Frontal cortex (tissue), 4 donors: Measurements from ENCODE around the gene ADISSP. TPM values are rescaled to one million over a fixed set of nuclear protein-coding genes. Genes with fewer than 3 reads are reported as not detected.

Experiments used
- DNase-seq, 2 donors: peaks; one replicate each; pipeline ENCODE4 v3.0.0; 2012; ENCODE audit warnings: low spot score in 2 of 2
- FAIRE-seq: peaks from 2 replicates; lab custom pipeline; 2012; peaks lifted over from hg19 to GRCh38; lab: Jason Lieb, UNC
- total RNA-seq: library from RNA; depleted of rRNA; stranded (reverse); fragments of >200 nt; gene quantifications from one replicate; pipeline ENCODE4 v1.2.3, GENCODE V29; 2014
- donor health status: control.
- donor health status: control.
- donor health status: control.

Gene ADISSP
- total RNA-seq, 1 donor from 2014 or later: 17.5 TPM

DNA sequence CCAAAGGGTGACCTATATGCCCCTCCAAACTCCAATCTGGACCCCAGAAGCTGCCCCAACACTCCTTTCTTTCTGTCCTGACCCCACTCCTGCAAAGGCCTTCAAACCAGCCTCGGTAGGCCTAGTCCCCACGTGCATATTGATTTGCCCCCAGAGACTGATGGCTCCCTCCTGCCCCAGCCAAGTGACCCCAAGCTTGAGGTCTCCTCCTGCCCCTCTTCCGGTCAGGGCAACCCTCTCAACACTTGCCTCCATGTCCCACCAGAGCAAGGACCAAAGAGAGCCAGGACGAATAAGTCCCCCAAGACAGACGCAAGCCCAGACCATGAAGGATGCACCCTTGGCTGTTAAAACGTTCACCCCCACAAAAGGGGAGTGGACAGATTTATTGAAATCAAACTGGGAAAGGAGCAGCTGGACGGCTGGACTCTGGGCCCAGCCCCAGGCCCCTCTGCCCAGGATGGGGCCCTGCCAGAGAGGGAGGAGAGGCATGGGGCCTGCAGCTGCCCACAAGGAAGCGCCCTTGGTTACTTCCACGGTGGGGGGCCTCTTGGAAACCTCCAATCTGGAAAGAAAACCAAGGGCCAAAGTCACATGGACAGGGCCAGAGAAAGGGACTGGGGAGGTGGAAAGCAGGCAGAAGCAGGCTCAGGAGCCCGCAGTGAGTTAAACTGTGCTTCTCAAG is 16.1 kb upstream of the ADISSP start:
- FAIRE-seq: no peak
- DNase-seq: no peak

DNA sequence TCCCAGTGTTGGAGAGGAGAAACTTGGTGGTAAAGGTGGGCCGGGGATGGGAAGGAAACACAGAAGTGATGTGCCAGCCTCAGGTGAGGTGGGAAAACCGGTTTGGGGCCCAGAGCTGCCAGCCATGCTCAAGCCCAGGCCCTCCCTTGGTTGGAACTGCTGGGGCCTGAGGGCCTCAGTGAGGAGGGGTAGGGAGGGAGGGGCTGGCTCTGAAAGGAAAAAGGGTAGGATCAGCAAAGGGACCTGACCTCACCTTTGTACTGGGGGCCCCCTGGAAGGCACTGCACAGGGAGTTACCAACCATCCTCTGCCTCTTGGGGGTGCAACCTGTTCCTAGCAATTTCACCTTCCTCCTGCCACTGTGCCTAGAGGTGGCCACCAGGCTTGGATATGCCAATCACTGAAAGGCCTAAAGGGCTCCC is 15.5 kb upstream of the ADISSP start:
- DNase-seq: no peak
- FAIRE-seq: no peak

DNA sequence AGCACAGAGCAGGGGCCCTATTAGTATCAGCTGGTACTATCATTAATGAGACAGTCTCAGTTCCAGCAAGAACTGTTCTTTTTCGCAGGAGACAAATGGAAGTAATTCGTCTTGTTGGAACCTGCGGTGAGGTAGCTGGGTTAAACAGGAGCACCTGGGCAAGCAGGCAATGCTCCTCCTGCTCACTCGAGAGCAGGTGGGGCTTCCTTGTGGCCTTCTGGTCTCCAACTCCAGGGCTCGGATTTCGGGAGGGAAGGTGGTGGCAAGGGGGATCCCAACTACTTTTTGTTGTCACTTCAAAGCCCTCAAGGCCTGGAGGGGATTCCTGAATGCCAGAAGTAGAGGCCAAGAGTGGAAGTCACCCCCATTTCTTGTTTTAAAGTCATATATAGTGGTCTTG is 15.0 kb upstream of the ADISSP start:
- FAIRE-seq: no peak
- no peak for DNase-seq

DNA sequence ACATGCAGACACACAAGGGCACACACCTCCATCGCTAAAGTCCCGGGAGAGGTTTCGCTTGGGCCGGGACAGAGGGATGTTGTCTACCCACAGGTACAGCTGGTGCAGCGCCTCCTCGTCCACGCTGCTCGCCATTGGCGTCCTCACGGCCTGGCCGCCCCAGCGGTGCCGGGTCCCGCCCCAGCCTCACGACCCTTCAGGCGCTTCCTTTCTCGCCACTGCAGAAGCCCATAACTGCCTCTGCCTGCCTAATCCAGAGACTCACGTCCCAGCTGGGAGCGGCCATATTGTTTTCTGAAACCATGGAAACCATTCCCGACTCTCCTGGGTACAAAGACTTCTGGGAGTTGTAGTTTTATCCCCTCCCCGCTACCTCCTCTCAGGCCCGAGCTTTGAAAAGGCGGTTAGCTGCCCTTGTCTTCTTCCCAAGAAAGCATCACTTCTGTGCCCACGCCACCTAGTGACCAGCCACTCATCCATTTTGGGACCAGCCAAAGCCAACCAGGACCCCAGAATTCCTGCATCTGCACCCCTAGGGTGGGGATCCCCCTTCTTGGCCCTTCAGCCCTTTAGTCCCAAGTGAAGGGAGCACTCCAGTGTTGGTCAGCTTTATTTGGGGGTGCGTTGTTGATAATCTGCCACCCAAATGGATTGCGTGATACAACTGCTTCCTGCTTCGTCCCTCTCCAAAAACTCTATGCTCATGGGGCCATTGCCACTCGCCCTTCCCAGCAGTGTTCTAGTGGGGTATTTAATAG is 13.8 kb upstream of the ADISSP start, which contains the start of gene SPEF1:
Gene SPEF1, minus strand, starts transcription at position 296 of the 758 bp plus-strand sequence. Its CDS starts 161 bp downstream, at position 135.
- FAIRE-seq: no peak

DNA sequence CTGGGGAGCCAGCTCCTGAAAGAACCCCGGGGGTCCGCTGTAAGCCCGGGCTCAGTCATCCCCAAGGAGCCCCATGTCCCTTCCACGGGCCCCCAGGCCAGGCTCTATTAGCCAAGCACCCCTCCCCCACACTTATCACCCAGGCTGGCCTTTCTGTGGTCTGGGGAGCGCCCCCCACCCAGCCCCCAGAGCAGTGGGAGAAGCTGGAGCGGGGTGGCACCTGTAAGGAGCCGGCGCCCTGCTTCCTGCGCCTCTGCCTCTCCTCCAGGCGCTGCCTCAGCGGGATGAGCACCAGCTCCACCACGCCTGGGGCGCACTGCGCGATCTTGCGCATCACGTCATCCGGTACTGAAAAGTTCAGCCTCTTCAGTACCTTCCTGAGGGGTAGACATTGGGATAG is 11.4 kb upstream of the ADISSP start:
- FAIRE-seq (no peak), DNase-seq (no peak)

More for the DNA sequence above, 13.8 kb upstream of the ADISSP start, which contains the start of gene SPEF1:
- DNase-seq: peak; percentile 94

DNA sequence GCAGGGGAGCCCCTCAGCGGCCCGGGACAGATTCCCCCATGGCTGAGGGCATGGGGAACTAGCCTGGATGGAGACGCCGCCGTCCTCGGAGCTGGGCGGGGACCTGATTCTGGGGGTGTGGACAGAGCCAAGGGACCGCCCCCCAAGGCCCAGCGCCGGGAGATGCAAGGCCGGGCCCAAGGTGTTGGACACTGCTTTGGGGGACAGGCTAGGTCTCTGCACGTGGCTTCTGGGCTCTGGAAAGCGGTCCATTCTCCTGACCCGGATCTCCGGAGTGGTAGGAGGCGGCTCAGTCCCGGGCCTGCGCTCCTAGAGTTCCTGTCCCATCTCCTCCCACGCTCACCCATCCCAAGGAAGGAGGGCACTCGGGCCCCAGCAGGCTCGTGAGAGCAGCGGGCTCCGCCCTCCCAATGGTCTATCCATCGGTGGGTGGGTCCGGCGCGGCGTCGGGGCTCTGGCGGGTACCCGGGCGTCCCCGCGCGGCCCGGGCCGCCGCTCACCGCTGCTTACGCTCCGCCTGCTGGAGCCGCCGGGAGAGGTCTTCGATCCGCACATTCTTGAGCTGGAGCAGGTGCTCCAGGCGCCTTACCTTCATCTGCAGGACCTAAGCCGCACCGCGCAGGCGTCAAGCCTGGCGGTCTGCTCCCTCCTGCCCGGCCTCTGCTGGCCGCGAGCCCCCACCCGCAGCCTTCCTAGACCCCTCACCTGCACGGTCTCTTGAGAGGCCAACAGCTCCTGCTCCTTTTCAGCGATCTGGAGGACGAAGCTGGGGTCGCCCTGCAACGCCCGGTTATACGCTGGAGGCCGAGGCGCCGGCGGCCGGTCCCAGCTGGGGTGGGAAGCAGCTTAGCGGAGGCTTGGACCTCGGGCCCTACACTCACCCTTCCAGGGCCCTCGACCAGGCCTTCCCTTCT is 10.4 kb upstream of the ADISSP start:
- FAIRE-seq: no peak
- peak in 1 of 2 donors; percentile 67 for DNase-seq

DNA sequence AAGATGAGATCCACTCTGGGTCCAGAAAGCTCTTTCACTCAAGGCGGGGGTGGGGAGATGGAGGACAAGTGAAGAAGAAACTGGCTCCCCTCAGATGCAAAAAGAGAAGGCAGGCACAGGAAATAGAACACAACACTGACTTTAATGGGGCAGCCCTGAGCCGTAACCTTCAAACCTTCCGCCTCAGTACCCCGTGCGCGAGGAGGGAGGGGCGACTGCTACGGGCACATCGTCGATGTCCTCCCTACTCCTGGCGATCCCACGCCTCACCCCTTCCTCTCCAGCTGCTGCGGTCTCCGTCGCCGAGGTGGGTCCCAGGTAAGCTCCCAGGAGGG is 9.8 kb upstream of the ADISSP start:
- FAIRE-seq (no peak), DNase-seq (no peak)

DNA sequence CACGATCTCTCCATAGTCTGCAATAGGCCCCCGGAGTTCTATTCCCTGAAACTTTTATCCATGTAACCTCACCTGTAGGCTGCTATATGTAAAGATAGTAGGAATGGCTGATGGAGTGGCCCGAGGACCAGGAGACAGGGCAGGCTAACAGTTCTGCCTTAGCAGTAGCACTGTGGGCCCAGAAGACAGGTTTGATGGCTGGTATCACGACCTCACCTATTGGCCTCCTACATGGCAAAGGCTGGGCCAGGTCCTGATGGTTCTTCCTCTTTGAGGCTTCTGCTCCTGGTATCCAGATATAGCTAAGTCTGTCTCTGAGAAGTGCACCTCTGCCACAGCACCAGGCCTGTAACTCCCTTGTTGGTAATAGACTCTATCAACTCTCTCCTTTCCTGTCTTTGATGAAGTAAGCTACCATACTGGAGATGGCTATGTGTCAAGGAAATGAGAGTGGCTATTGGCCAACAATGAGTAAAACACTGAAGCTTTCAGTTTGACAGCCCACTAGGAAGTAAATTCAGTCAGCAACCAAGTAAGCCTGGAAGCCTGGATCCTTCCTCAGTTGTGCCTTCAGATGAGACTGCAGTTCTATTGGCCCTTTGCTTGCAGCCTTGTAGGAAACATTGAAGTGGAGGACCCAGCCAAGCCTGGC is 8.0 kb upstream of the ADISSP start:
- FAIRE-seq (no peak), DNase-seq (no peak)

DNA sequence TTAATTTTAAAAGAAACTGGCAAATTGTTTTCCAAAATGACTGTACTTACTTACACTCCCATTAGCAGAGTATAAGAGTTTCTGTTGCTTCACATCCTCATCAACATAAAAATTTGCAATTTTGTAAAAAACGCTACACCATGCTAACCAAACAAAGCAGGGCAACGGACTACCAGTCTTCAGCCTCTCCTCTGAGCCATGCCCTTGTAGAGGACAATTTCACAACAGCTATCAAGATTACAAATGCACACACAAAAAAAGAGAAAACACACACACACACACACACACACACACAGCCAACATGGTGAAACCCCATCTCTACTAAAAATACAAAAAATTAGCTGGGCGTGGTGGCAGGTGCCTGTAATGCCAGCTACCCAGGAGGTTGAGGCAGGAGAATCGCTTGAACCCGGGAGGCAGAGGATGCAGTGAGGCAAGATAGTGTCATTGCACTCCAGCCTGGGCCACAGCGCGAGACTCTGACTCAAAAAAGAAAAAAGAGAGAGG is 4.1 kb upstream of the ADISSP start:
- FAIRE-seq: no peak
- no peak for DNase-seq

DNA sequence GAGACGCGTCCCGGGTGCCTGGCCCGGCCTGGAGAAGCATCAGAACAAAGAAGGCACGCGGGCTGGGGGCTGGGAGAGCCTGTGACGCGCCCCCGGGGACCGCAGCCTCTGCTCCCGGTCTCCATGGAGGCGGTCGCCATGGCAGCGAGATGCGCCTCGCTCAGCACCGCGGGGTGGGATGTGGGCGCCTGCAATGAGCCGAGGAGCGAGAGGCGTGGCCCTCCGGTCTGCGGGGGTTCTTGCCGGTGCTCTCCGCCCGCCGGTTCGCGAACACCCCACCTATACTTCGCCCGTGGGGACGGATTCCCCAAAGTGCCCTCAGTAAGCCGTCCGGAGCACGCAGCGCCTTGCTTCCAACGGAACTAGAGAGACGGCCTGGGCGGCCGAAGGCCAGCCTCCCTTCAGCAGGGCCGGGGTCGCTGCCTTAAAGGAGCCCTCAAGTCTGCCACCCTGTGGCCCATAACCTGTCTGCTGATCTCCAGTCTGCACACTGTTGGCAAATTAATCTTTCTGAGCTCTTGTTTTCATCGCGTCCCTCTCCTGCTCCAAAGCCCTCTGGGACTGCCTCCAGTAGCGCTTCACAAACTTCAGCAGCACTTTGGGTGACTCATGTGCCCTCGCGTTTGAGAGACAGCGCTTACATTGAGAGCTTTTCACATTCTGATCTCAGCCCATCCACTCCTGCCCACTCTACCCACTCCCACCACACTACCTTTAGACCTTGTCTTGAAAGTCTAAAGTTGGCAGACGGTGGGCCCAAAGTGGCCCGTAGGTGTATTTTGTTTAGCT is 983 bp upstream of the ADISSP start:
- DNase-seq (peak; percentile 71), FAIRE-seq (no peak)

DNA sequence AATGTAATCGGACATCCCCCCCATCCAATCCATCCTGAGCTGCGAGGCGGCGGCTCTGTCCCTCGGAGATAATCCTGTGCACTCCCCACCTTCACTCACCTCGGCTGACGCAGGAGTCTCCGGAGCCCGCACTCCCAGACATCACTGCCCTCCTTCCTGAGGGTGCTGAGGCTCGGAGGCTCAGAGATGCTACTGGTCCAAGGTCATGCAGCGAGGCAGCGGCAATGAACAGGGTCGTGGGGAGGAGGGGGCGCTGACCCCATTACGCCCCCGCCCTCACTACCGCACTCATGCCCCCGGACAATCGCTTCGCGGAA is 485 bp downstream of the ADISSP start:
- no peak for FAIRE-seq
- no peak for DNase-seq

DNA sequence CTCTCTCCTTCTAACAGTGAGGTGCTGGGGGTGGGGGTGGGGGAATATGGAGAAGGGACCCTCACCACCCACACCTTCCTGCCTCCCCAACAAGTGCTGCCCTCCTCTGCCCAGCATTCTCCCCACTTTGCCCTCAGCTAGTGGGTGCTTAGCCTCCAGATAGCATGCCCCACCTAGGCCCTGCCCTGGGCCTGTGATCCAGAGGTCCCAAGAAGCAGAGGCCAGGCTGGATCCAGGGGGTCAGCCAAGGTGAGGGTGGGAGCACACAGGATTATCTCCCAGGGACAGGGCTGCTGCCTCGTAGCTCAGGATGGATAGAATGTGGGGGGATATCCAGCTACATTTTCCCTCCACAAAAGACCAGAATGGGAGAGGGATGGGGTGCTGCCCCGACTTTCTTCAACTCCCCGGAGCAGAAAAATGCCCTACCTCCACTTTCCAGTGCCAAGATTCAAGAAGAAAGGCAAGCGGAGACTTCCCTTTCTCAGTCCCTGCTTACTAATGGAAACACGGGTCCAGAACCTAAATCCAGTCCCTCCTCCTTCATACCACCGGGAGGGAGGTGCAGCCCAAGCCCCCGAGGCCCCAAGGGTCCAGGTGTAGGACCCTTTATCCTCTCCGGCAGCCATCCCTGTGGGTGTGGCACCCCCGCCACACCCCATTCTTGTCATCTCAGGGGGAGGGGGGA is 987 bp downstream of the ADISSP start:
- no peak for FAIRE-seq
- no peak for DNase-seq

DNA sequence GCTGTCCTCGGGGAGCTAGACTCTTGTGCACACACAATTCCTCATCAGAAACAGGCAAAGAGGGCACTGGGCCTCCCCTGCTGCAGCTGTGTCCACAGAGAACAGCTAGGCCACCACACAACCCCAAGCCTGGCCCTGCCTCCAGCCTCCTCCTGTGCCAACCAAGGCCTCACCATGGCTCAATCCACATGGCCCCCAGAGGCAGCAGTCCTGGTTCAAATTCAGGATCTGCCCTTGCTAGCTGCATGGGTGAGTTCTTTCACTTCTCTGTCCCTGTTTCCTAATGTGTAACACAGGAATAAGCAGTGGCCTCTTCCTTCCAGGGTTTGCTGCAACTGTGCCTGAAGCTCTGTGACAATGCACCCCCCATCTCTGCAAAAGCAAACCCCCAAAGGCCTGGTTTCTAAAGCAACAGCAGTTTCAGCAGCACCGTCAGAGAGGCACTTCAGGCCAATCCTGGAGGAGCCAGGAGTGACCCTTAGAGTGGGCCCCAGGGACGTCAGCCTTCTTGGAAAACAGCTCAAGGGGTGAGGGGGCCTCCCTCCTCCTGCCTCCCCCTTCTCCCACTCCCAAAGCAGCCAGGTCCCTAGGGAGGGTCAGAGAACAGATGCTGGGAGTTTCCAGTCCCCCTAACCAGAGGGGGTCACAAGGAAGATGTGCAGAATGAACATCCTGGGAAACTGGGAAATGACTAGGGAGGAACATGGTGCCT is 2.2 kb downstream of the ADISSP start:
- no peak for DNase-seq
- no peak for FAIRE-seq

DNA sequence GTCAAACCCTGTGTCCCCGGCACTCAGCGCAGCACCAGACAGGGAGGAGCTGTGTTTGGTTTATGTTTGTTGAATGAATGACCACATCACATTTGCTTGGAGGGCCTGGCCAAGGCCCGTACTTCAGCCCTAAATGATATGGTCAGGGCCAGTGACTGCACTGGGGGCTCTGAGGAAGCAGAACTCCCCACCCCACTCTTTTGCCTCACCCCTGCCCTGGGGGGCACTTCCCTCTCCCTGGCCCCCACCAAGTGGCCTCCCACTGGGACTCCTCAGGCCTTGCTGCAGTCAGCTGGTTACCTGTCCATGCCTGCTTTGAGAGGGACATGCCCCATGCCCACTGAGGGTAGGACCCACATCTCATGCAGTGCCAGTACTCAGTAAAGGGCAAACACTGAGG is 2.9 kb downstream of the ADISSP start:
- no peak for FAIRE-seq

DNA sequence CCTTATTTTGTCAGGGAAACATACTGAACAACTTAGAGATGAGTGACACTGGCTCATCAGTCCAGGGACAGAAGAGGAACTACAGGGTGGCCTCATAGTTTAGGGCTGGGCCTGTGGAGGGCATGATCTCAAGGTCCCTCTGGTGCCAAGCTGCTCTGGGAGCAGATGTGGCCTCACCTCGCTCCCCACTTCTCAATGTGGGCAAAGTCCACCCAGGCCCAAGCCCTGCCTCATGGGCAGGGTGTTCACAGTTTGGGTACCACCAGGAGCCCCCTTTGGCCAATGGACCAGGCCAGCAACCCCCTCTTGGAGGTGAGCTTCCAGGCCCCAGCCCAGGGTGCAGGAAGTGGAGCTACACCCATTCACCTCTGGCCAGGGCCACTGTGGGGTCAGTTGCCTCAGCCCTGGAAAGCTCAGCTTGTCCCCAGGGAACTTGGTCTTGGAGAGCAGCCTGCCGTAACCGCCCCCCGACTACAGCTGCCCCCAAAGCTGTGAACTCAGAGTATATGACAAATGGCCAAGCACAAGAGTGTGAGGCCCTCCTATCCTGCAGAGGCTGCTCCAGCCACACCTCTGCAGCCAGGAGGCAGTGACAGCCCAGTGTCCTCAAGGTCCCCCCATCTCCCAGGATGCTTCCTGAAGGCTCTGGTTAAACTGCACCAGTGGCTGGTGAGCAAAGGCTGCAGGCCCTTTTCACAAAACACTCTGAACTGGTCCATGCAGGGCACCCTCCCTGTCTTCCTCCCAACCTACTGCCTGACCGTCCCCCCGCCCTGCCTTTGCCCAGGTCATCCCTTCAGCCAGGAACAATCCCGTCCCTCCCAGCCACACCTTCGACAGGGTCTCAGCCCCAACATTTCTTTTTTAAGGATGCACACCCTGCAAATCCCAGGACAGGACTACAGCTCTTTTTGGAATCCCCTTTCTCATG is 3.6 kb downstream of the ADISSP start:
- no peak for DNase-seq
- FAIRE-seq: no peak

More for the DNA sequence above, 2.9 kb downstream of the ADISSP start:
- DNase-seq: no peak

DNA sequence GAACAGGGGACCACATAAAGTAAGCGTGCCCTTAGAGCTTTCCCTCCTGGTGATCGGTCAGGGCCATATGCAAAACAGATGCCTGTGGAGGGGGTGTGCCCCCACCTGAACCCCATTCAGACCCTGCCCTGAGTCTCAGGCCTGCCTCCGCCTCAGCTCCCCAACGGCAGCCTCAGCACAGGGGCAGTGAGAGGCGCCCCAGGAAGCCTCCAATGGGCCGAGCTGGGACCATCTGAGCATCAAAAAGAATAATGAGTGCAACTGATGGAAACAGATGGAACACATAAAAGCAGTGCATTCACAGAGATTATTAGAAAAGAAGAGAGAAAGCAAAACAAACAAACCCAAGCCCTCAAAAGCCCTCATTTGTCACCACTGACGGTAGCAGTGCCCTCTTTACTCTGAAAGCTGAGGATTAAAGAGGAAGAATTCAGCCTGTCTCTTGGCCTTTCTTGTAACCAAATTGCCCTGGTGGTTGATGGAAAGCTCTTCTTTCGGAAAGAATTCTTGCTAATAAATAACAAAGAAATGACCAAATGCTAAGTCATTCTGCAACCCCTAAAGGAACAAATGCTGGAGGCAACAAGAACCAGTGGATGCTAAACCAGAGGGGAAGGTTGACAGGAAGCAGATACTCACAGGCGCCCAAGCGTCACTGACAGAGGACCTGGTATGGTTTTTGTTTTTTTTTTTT is 6.8 kb downstream of the ADISSP start:
- no peak for DNase-seq
- FAIRE-seq: no peak
